Measurements from ENCODE around the gene COPG1. TPM values are rescaled to one million over a fixed set of nuclear protein-coding genes. Genes with fewer than 3 reads are reported as not detected.
A peak's percentile ranks its signal among the peaks of the same experiment; 100 is the strongest.

COPG1 gene
- total and polyA plus RNA-seq, 7 donors = 50.9 to 151 (median 78.1) TPM

GRCh38 chr3:129278439-129278965 lies 29.1 kb downstream of the COPG1 start, which contains the start of gene HMCES:
Gene HMCES (plus strand): TSS chr3:129278870. CDS start chr3:129279733, 863 bp downstream.
- Histone ChIP-seq H3K36me3 (peaks cover 9 to 42% (median 25%) of the 10 kb centered on the region in 4 donors), H3K4me1 (peaks cover 0 to 22% (median 19%) of the 10 kb centered on the region in 4 donors)
- 1% methylated on average over 44 of the region's 44 CpGs for WGBS, 2 donors

GRCh38 chr3:129278966-129279906 lies 29.8 kb downstream of the COPG1 start:
- Histone ChIP-seq H3K36me3 (peaks cover 1 to 34% (median 17%) of the 10 kb centered on the region in 4 donors), H3K9me3 (no peaks in the 10 kb centered on the region), H3K27me3 (no peaks in the 10 kb centered on the region), H3K4me1 (peaks cover 0 to 22% (median 19%) of the 10 kb centered on the region in 4 donors), H3K4me3 (peak overlapping the region; percentile 80 to 96 (median 91)), H3K27ac (peak overlapping the region; percentile 93 to 97 (median 94))
- intact Hi-C loops (cut with DNase I) = loop anchor here (2.0 kb wide), 1 partner anchor 36 kb away; no protein-coding TSS in a partner anchor
- no peak for TF ChIP-seq EP300 (IDR thresholded peaks at IDR 0.05)
- no peak for TF ChIP-seq POLR2A (IDR thresholded peaks at IDR 0.05)
- TF ChIP-seq POLR2AphosphoS5 (IDR thresholded peaks at IDR 0.05) = no peak
- TF ChIP-seq, protein P1, sequence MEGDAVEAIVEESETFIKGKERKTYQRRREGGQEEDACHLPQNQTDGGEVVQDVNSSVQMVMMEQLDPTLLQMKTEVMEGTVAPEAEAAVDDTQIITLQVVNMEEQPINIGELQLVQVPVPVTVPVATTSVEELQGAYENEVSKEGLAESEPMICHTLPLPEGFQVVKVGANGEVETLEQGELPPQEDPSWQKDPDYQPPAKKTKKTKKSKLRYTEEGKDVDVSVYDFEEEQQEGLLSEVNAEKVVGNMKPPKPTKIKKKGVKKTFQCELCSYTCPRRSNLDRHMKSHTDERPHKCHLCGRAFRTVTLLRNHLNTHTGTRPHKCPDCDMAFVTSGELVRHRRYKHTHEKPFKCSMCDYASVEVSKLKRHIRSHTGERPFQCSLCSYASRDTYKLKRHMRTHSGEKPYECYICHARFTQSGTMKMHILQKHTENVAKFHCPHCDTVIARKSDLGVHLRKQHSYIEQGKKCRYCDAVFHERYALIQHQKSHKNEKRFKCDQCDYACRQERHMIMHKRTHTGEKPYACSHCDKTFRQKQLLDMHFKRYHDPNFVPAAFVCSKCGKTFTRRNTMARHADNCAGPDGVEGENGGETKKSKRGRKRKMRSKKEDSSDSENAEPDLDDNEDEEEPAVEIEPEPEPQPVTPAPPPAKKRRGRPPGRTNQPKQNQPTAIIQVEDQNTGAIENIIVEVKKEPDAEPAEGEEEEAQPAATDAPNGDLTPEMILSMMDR (IDR thresholded peaks at IDR 0.05) = no peak
- 1% methylated on average over 82 of the region's 82 CpGs for whole genome bisulfite sequencing, 2 donors
- peak; percentile 75 for DNase-seq

More at GRCh38 chr3:129278439-129278965, 29.1 kb downstream of the COPG1 start, which contains the start of gene HMCES:
- TF ChIP-seq POLR2A (IDR thresholded peaks at IDR 0.05) (peak; percentile 69 to 75), POLR2AphosphoS5 (IDR thresholded peaks at IDR 0.05) (peak; percentile 79 to 95 (median 93)), EP300 (IDR thresholded peaks at IDR 0.05) (peak in 1 of 4 donors; percentile 3)
- TF ChIP-seq, protein P1 (IDR thresholded peaks at IDR 0.05) = no peak
- Histone ChIP-seq H3K9me3 (no peaks in the 10 kb centered on the region), H3K27ac (peak within 1 kb of the TSS; percentile 93 to 97 (median 94)), H3K4me3 (peak within 1 kb of the TSS; percentile 80 to 96 (median 91)), H3K27me3 (no peaks in the 10 kb centered on the region)
- DNase-seq = peak; percentile 96
- intact Hi-C loops (cut with DNase I) = loop anchor here (2.0 kb wide), 1 partner anchor 36 kb away; no protein-coding TSS in a partner anchor

- intact Hi-C loops (cut with DNase I) = no loop called here
- Histone ChIP-seq H3K4me3 (peak overlapping the region in 2 of 4 donors; percentile 95 to 96), H3K9me3 (no peaks in the 10 kb centered on the region), H3K27ac (peak overlapping the region in 3 of 4 donors; percentile 93 to 96 (median 93)), H3K4me1 (peaks cover 0 to 22% (median 19%) of the 10 kb centered on the region in 4 donors), H3K27me3 (no peaks in the 10 kb centered on the region), H3K36me3 (peaks cover 0 to 25% (median 9%) of the 10 kb centered on the region in 4 donors)
- 89 to 92% methylated on average over 2 of the region's 2 CpGs for WGBS, 2 donors
- no peak for TF ChIP-seq EP300 (IDR thresholded peaks at IDR 0.05)
- TF ChIP-seq POLR2AphosphoS5 (IDR thresholded peaks at IDR 0.05) = no peak
- no peak for TF ChIP-seq POLR2A (IDR thresholded peaks at IDR 0.05)
- TF ChIP-seq, protein P1 (IDR thresholded peaks at IDR 0.05) = no peak
- DNase-seq = no peak
These were observed 30.8 kb downstream of the COPG1 start for GRCh38 chr3:129280183-129280582.

GRCh38 chr3:129281726-129282125 lies 32.3 kb downstream of the COPG1 start:
- intact Hi-C loops (cut with DNase I) = no loop called here
- TF ChIP-seq EP300 (IDR thresholded peaks at IDR 0.05) = no peak
- TF ChIP-seq POLR2A (IDR thresholded peaks at IDR 0.05) = no peak
- TF ChIP-seq, protein P1 (IDR thresholded peaks at IDR 0.05) = no peak
- TF ChIP-seq POLR2AphosphoS5 (IDR thresholded peaks at IDR 0.05) = no peak
- 75% methylated on average over 5 of the region's 5 CpGs for WGBS, 2 donors
- DNase-seq = no peak
- Histone ChIP-seq H3K36me3 (peaks cover 0 to 9% (median 2%) of the 10 kb centered on the region in 4 donors), H3K9me3 (no peaks in the 10 kb centered on the region), H3K27ac (no peak overlapping the region), H3K27me3 (no peaks in the 10 kb centered on the region), H3K4me3 (no peak overlapping the region), H3K4me1 (peaks cover 0 to 22% (median 19%) of the 10 kb centered on the region in 4 donors)

Data from sigmoid colon (tissue), 7 donors.